OCI-LY1 (cell line): Measurements from ENCODE around the gene HTN3.
"Not testable (repeated sequence)": the region's sequence is repeated elsewhere in the genome, so short reads cannot be mapped to it uniquely, and the experiment has no call there.

ENCODE experiments used
- H2AFZ ChIP-seq: fragments of 200-600 bp; sonication (generic), shearing (Covaris generic); 2 replicates; pipeline ENCODE4 v1.6.0; 2014; ENCODE audit warnings: antibody characterized with exemption, mild to moderate bottlenecking, low read length
- H3F3A ChIP-seq: fragments of 200-600 bp; sonication (generic), shearing (Covaris generic); 2 replicates; pipeline ENCODE4 v1.6.0; 2014; ENCODE audit warnings: mild to moderate bottlenecking, antibody characterized with exemption, low read length, moderate library complexity; ENCODE audit not compliant: insufficient read depth
- H3K27ac ChIP-seq: fragments of 200-600 bp; sonication (generic); 2 replicates; pipeline ENCODE4 v1.5.1; 2014; ENCODE audit warnings: low read length, mixed run types, mild to moderate bottlenecking, low read depth; ENCODE audit not compliant: poor library complexity, severe bottlenecking
- H3K27me3 ChIP-seq: fragments of 200-600 bp; sonication (generic); 2 replicates; pipeline ENCODE4 v1.6.0; 2014; ENCODE audit warnings: antibody characterized with exemption, mild to moderate bottlenecking, low read length, moderate library complexity; ENCODE audit not compliant: insufficient read depth
- H3K36me3 ChIP-seq: fragments of 200-600 bp; sonication (generic); 2 replicates; pipeline ENCODE4 v1.6.1; 2014; ENCODE audit warnings: mild to moderate bottlenecking, antibody characterized with exemption, low read length, moderate library complexity, mixed read lengths; ENCODE audit not compliant: insufficient read depth
- H3K4me1 ChIP-seq: fragments of 200-600 bp; sonication (generic); 2 replicates; pipeline ENCODE4 v1.5.1; 2014; ENCODE audit warnings: mild to moderate bottlenecking, low read length, moderate library complexity; ENCODE audit not compliant: insufficient read depth, severe bottlenecking
- H3K4me2 ChIP-seq: fragments of 200-600 bp; sonication (generic), shearing (Covaris generic); 2 replicates; pipeline ENCODE4 v1.6.1; 2014; ENCODE audit warnings: low read length
- H3K4me3 ChIP-seq: fragments of 200-600 bp; sonication (generic); 2 replicates; pipeline ENCODE4 v1.5.1; 2014; ENCODE audit warnings: low read length, low read depth, mild to moderate bottlenecking, mixed read lengths; ENCODE audit not compliant: poor library complexity, severe bottlenecking
- H3K79me2 ChIP-seq: fragments of 200-600 bp; shearing (Covaris generic); 2 replicates; pipeline ENCODE4 v1.6.1; 2016; ENCODE audit warnings: mixed run types, low read length, mixed read lengths; ENCODE audit not compliant: insufficient read depth
- H3K9ac ChIP-seq: fragments of 200-600 bp; sonication (generic), shearing (Covaris generic); 2 replicates; pipeline ENCODE4 v1.6.1; 2014; ENCODE audit warnings: mild to moderate bottlenecking, low read length, mixed read lengths
- H3K9me2 ChIP-seq: fragments of 200-600 bp; sonication (generic), shearing (Covaris generic); 2 replicates; pipeline ENCODE4 v1.6.1; 2014; ENCODE audit warnings: low read depth, mild to moderate bottlenecking, low read length, mixed read lengths
- H3K9me3 ChIP-seq: fragments of 200-600 bp; shearing (Covaris generic); 2 replicates; pipeline ENCODE4 v1.6.1; 2014; ENCODE audit warnings: low read length, mixed read lengths
- H4K20me1 ChIP-seq: fragments of 200-600 bp; sonication (generic), shearing (Covaris generic); 2 replicates; pipeline ENCODE4 v1.6.0; 2016; ENCODE audit warnings: mild to moderate bottlenecking, low read length; ENCODE audit not compliant: insufficient read depth
- EZH2 ChIP-seq: fragments of 200-600 bp; sonication (generic), shearing (Covaris generic); IDR thresholded peaks from 2 replicates; pipeline ENCODE4 v1.8.0; 2017; ENCODE audit warnings: borderline replicate concordance, mixed run types, mild to moderate bottlenecking, antibody characterized with exemption, low read length, moderate library complexity, mixed read lengths
- TF ChIP-seq, protein P1 (sequence below): fragments of 200-600 bp; sonication (generic), shearing (Covaris generic); IDR thresholded peaks from 2 replicates; pipeline ENCODE4 v1.5.1; 2017; ENCODE audit warnings: mild to moderate bottlenecking, antibody characterized with exemption, low read length, moderate library complexity, mixed read lengths

HTN3 gene

DNA sequence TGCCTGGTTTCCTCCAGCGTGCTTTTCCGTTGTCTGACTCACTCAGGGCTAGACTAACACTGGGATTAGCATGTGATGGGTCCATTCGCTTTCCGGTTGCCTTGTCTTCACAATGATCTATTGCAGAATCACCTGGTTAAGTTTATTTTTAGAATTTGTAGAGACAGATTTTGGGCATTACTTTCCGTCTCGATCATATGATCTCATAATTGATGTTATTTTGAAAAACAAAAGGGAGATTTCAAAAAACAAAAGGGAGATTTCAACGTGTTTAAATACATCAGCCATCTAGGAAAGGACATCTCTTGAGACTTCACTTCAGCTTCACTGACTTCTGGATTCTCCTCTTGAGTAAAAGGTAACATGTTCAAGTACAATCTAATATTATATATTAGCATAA lies at the start of gene HTN3:
HTN3 (plus strand) TSS at position 301 of the 400 bp plus-strand sequence. CDS start 2,282 bp downstream, outside the sequence.
- not testable (repeated sequence) for H3K27ac ChIP-seq, H3K79me2 ChIP-seq, H4K20me1 ChIP-seq, H3K9me2 ChIP-seq, H3K9ac ChIP-seq, H3K4me2 ChIP-seq, H3K36me3 ChIP-seq, H2AFZ ChIP-seq, H3F3A ChIP-seq, H3K4me1 ChIP-seq, H3K27me3 ChIP-seq, H3K9me3 ChIP-seq, H3K4me3 ChIP-seq

DNA sequence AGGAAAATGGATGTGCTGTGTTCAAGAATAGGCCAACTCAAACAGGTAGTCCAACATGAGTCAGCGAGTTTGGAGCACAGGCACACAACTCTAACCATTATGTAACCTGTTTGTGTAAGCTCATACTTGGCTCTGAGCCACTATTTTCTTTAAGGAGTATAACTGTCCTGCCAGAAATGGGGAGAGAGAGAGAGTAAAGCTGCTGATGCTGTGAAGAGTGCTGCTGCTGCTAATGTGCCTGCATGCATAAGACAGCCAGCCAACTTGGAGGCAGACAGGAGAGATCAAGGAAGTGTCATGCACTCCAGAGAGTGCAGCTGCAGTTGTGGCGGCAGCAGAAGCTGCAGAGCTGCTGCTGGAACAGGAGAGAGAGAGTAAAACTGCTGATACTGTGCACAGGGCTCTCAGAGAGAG lies 44.2 kb upstream of the HTN3 start:
- H4K20me1 ChIP-seq, result no peaks in the 10 kb centered on the region
- H3K9me3 ChIP-seq, result no peaks in the 10 kb centered on the region
- no peak overlapping the region for H3K27ac ChIP-seq
- no peak overlapping the region for H2AFZ ChIP-seq
- no peak overlapping the region for H3K9ac ChIP-seq
- H3K9me2 ChIP-seq, result no peaks in the 10 kb centered on the region
- H3K4me1 ChIP-seq, result no peaks in the 10 kb centered on the region
- no peak overlapping the region for H3K4me3 ChIP-seq
- H3K4me2 ChIP-seq, result no peak overlapping the region
- H3K36me3 ChIP-seq, result no peaks in the 10 kb centered on the region
- H3K79me2 ChIP-seq, result no peaks in the 10 kb centered on the region
- no peaks in the 10 kb centered on the region for H3F3A ChIP-seq
- H3K27me3 ChIP-seq, result no peaks in the 10 kb centered on the region
- TF ChIP-seq, protein P1, sequence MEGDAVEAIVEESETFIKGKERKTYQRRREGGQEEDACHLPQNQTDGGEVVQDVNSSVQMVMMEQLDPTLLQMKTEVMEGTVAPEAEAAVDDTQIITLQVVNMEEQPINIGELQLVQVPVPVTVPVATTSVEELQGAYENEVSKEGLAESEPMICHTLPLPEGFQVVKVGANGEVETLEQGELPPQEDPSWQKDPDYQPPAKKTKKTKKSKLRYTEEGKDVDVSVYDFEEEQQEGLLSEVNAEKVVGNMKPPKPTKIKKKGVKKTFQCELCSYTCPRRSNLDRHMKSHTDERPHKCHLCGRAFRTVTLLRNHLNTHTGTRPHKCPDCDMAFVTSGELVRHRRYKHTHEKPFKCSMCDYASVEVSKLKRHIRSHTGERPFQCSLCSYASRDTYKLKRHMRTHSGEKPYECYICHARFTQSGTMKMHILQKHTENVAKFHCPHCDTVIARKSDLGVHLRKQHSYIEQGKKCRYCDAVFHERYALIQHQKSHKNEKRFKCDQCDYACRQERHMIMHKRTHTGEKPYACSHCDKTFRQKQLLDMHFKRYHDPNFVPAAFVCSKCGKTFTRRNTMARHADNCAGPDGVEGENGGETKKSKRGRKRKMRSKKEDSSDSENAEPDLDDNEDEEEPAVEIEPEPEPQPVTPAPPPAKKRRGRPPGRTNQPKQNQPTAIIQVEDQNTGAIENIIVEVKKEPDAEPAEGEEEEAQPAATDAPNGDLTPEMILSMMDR, result no peak
- TF ChIP-seq EZH2, result no peak

DNA sequence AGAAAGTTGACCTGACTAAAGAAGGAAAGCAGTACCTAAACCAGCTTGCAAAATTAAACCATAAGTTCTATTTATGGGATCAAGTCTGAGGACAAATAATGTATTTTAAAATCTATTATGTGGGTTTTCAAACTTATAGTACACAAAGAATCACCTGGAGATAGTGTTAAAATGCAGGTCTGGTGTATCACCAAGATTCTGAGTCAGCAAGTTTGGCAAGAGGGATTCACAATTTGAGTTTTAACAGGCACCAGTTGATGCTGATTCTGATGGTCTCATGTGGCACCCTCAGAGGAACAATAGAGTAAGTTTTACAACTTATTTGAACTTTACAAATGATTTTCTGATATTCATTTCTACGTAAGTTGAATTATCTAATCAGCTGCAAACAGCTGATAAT lies 41.6 kb upstream of the HTN3 start:
- Histone ChIP-seq H3K9ac (no peak overlapping the region), H2AFZ (no peak overlapping the region), H3K27ac (no peak overlapping the region), H3K36me3 (no peaks in the 10 kb centered on the region), H3K79me2 (no peaks in the 10 kb centered on the region), H4K20me1 (no peaks in the 10 kb centered on the region), H3K4me1 (no peaks in the 10 kb centered on the region), H3F3A (no peaks in the 10 kb centered on the region), H3K27me3 (no peaks in the 10 kb centered on the region), H3K4me3 (no peak overlapping the region), H3K9me2 (no peaks in the 10 kb centered on the region), H3K9me3 (no peaks in the 10 kb centered on the region), H3K4me2 (no peak overlapping the region)
- TF ChIP-seq, protein P1, result no peak
- TF ChIP-seq EZH2, result no peak

DNA sequence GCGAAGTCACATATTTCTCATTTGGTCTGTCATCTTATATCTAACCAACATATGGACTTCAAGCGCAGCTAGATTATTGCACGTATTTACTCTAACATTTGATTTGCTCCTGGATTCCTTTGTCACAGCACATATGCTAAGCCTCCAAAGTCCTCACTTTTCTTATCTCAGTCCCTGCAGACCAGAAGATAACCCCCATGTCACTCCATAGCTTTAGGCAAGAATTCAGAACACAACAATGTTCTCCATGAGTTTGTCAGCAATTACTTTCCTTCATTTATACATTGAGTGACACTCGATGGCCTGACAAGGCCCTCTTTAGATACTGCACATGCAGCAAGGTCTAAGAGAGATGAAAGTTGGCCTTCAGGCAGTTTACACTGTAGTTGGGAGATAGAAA lies 37.2 kb upstream of the HTN3 start:
- Histone ChIP-seq H3K4me1 (no peaks in the 10 kb centered on the region), H3K79me2 (no peaks in the 10 kb centered on the region), H3K4me2 (no peak overlapping the region), H3K9me3 (no peaks in the 10 kb centered on the region), H3K9ac (no peak overlapping the region), H3K36me3 (no peaks in the 10 kb centered on the region), H4K20me1 (no peaks in the 10 kb centered on the region), H3F3A (no peaks in the 10 kb centered on the region), H3K27me3 (no peaks in the 10 kb centered on the region), H3K4me3 (no peak overlapping the region), H3K9me2 (no peaks in the 10 kb centered on the region), H3K27ac (no peak overlapping the region), H2AFZ (no peak overlapping the region)
- TF ChIP-seq, protein P1, result no peak
- TF ChIP-seq EZH2, result no peak
